ENCODE results near the gene AJM1. TPM values are rescaled to one million over a fixed set of nuclear protein-coding genes. Genes with fewer than 3 reads are reported as not detected.

AJM1 gene
- total and polyA plus RNA-seq, 2 of the 8 experiments (the other 6 are each of a cell fraction or from before 2014, with no cell fraction given): 0.12 to 0.97 TPM

DNA sequence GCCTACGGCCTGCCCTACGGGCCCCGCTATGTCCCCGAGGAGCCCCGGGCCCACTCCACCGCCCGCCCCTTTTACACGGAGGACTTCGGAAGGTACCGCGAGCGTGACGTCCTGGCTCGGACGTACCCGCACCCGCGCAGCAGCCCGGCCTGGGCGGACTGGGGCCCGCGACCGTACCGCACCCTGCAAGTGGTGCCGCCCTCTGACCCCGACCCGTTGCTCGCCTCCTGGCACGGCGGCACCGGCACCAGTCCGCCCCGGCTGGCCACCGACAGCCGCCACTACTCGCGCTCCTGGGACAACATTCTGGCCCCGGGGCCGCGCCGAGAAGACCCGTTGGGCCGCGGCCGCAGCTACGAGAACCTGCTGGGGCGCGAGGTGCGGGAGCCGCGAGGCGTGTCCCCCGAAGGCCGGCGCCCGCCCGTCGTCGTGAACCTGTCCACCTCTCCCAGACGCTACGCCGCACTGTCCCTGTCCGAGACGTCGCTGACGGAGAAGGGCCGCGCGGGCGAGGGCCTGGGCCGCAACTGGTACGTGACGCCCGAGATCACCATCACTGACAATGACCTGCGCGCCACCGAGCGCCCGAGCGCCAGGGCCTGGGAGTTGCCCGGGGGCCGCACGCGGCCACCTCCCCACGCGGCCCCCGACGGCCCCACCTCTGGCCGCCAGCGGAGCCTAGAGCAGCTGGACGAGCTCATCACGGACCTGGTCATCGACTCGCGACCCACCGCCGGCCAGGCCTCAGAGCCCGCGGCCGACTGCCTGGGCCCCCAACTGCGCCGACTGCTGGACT is 3.4 kb downstream of the AJM1 start:
- Histone ChIP-seq H3K4ac (replicated peaks; ENCODE audit: insufficient read length, low read depth, low read length) (no peak overlapping the region), H3K27me3 (replicated peaks in 1 of 4; ENCODE audit: control insufficient read depth in 3 of 4, extremely low read depth in 1 of 4, insufficient read depth in 3 of 4, low read length in 3 of 4) (peaks cover 2 to 12% (median 7%) of the 10 kb centered on the region in 4 experiments; a peak in 6 of 7 replicates), H2BK15ac (ENCODE audit: low read length) (no peak overlapping the region), H3K23me2 (ENCODE audit: low read depth, low read length) (peaks cover 13% of the 10 kb centered on the region), H3K79me1 (ENCODE audit: low read depth, low read length) (no peaks in the 10 kb centered on the region; the same call in 1 of the 2 replicates), H3K56ac (replicated peaks; ENCODE audit: insufficient read length, low read depth, low read length) (no peak overlapping the region), H3K9ac (replicated peaks in 1 of 4; ENCODE audit: extremely low read depth in 1 of 4, low read depth in 3 of 4, low read length in 3 of 4) (no peak overlapping the region), H3K27ac (ENCODE audit: low read depth, low read length) (no peak overlapping the region), H3K14ac (ENCODE audit: insufficient read length) (no peak overlapping the region), H2AK5ac (ENCODE audit: low read depth, low read length) (no peak overlapping the region), H4K91ac (replicated peaks; ENCODE audit: insufficient read length, low read length) (no peak overlapping the region), H3K23ac (ENCODE audit: insufficient read length) (no peak overlapping the region), H3K9me3 (ENCODE audit: insufficient read depth in 2 of 2, low read depth in 1 of 2, low read length in 1 of 2) (no peaks in the 10 kb centered on the region; a peak in 1 of 4 replicates), H3K79me2 (ENCODE audit: control insufficient read depth in 1 of 2, insufficient read depth in 2 of 2, low read length in 2 of 2) (no peaks in the 10 kb centered on the region), H3K4me2 (ENCODE audit: insufficient read depth in 1 of 2, low read depth in 2 of 2, low read length in 2 of 2) (peak overlapping the region; percentile 75 to 94; a peak in 3 of 4 replicates), H4K20me1 (replicated peaks in 1 of 2; ENCODE audit: control insufficient read depth in 1 of 2, insufficient read depth in 2 of 2, low read length in 2 of 2) (peaks cover 8 to 10% of the 10 kb centered on the region in 2 experiments), H3K4me3 (ENCODE audit: extremely low read depth in 1 of 4, insufficient read depth in 2 of 4, low read depth in 3 of 4, low read length in 4 of 4) (peak overlapping the region in 1 of 4 experiments; percentile 42; a peak in 3 of 8 replicates), H2AFZ (ENCODE audit: low read length) (no peak overlapping the region), H4K8ac (ENCODE audit: extremely low read depth, insufficient read depth, low read length) (no peak overlapping the region), H4K5ac (ENCODE audit: insufficient read length, low read depth, low read length) (no peak overlapping the region), H3K36me3 (ENCODE audit: control insufficient read depth in 2 of 4, insufficient read depth in 4 of 4, low read length in 3 of 4) (peaks cover 0 to under 1% (median under 1%) of the 10 kb centered on the region in 4 experiments; a peak in 4 of 8 replicates), H3K18ac (ENCODE audit: extremely low read depth, low read length) (no peak overlapping the region), H2BK5ac (ENCODE audit: low read depth, low read length) (no peak overlapping the region), H2BK20ac (ENCODE audit: low read length) (no peak overlapping the region), H3K4me1 (replicated peaks in 1 of 4; ENCODE audit: control insufficient read depth in 3 of 4, insufficient read depth in 4 of 4, low read length in 3 of 4) (peaks cover 5 to 36% (median 21%) of the 10 kb centered on the region in 4 experiments), H2BK12ac (ENCODE audit: low read depth, low read length) (no peak overlapping the region), H2BK120ac (replicated peaks; ENCODE audit: low read depth, low read length) (no peak overlapping the region)
- no peak for TF ChIP-seq ASH2L (IDR thresholded peaks at IDR 0.05; ENCODE audit: low read length)
- TF ChIP-seq CTBP2 (IDR thresholded peaks at IDR 0.05; ENCODE audit: borderline replicate concordance, insufficient read depth, insufficient read length, low read length): no peak
- TF ChIP-seq EP300 (IDR thresholded peaks at IDR 0.05; ENCODE audit: borderline replicate concordance in 1 of 2, low read depth in 2 of 2, low read length in 2 of 2): no peak
- TF ChIP-seq YY1 (IDR thresholded peaks at IDR 0.05; ENCODE audit: low read depth, low read length): no peak
- TF ChIP-seq TBP (IDR thresholded peaks at IDR 0.05; ENCODE audit: low read depth, low read length): no peak
- TF ChIP-seq SP4 (IDR thresholded peaks at IDR 0.05; ENCODE audit: low read length): no peak
- no peak for TF ChIP-seq GTF2F1 (IDR thresholded peaks at IDR 0.05; ENCODE audit: borderline replicate concordance, low read depth, low read length)
- no peak for TF ChIP-seq KDM1A (IDR thresholded peaks at IDR 0.05; ENCODE audit: borderline replicate concordance, low read length)
- TF ChIP-seq ZNF274 (IDR thresholded peaks at IDR 0.05; ENCODE audit: borderline replicate concordance, extremely low read depth, low read length): no peak
- no peak for TF ChIP-seq CBX8 (IDR thresholded peaks at IDR 0.05; ENCODE audit: borderline replicate concordance, low read depth, low read length)
- no peak for FAIRE-seq
- ChIA-PET CTCF (ENCODE audit: partially characterized antibody) (interaction anchor here (1.3 to 8.9 kb wide), 4 partner anchors 14 to 43 kb away, joined by 3 to 131 read pairs (median 31); no protein-coding TSS in a partner anchor), POLR2A (ENCODE audit: partially characterized antibody) (interaction anchor here (1.2 to 20.5 kb wide), 6 partner anchors 9 to 52 kb away, joined by 3 to 248 read pairs (median 30); partner anchors contain the start of genes MAMDC4 and TRAF2)
- WGBS, 2 experiments (ENCODE audit: extremely low coverage in 1 of 2, insufficient coverage in 1 of 2, insufficient read length in 1 of 2, insufficient replicate concordance in 2 of 2, low coverage in 1 of 2, low lambda C conversion rate in 2 of 2, missing lambda C conversion rate in 1 of 2): 80% methylated on average over 55 of the region's 102 CpGs; no CpG with 5 or more reads in 1 of the 2 experiments
- no peak for DNase-seq (ENCODE audit: low read depth in 1 of 2, low spot score in 2 of 2)

All from H1 (cell line).